ENCODE measurements around the gene ZNF575.

DNA sequence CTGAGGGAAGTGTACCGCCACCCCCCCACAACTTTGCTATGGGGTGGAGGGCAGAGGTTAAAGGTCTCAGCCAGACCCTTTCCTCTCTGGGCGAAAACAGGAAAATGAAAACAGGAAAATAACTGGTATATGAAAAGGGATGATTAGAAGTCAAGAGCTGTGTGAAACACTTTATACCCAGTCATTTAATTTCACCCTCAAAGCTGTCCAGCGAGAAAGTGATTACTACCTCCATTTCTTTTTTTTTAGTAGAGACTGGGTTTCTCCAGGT lies 27.9 kb upstream of the ZNF575 start:
- no peak for TF ChIP-seq MYC (IDR thresholded peaks at IDR 0.05; ENCODE audit: low read depth, low read length)
- no peak for TF ChIP-seq POLR2AphosphoS5 (IDR thresholded peaks at IDR 0.05; ENCODE audit: insufficient read depth, low read depth, low read length)
- TF ChIP-seq, protein P1, sequence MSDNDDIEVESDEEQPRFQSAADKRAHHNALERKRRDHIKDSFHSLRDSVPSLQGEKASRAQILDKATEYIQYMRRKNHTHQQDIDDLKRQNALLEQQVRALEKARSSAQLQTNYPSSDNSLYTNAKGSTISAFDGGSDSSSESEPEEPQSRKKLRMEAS (IDR thresholded peaks at IDR 0.05; ENCODE audit: insufficient read depth, insufficient read length), result no peak

Measured in endothelial cell of umbilical vein (primary cell).